HG03066 (cell line): ENCODE data around the gene KIF9.
"Not testable (repeated sequence)": the region's sequence is repeated elsewhere in the genome, so short reads cannot be mapped to it uniquely, and the experiment has no call there.

ENCODE experiments used
- ATAC-seq: cut with Tn5 transposase; IDR thresholded peaks from one replicate; pipeline ENCODE4 v1.9.1; 2021; ENCODE audit warnings: low read depth; ENCODE audit not compliant: unreplicated experiment

The KIF9 gene

GRCh38 chr3:47197287-47197686 is 85.3 kb downstream of the KIF9 start:
- no peak for ATAC-seq

DNA sequence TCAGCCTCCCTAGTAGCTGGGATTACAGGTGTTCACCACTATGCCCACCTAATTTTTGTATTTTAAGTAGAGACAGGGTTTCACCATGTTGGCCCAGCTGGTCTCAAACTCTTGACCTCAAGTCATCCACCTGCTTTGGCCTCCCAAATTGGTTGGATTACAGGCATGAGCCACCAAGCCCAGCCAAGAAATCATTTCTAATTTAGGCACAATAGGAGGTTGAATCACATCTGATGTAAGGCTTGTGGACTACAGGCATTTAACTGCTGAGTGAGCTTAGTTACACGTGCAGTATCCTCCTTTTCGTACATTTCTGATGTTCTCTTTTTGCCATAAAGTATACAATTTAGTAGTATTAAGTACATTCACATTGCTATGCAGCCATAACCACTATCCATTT is 87.6 kb downstream of the KIF9 start:
- ATAC-seq, result no peak

GRCh38 chr3:47193871-47194859 is 88.4 kb downstream of the KIF9 start:
- ATAC-seq, result no peak

DNA sequence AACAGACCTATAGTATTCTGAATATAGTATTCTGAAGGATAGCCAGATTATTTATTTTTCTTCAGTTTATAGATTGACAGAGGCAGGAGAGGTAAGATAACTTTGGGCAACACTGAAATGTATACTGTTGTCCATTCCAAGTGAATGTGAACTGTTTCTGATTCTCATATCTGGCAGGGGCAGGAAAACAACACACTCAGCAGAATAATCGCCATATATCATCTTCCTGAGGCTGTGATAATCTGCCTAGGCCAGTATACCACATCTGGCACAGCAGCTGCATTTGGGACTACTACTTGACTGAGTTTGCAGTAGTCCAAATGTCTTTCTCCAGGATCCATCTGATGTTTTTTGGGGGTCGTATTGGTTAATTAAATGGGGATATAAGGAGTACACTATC is 96.3 kb downstream of the KIF9 start:
- ATAC-seq, result no peak

DNA sequence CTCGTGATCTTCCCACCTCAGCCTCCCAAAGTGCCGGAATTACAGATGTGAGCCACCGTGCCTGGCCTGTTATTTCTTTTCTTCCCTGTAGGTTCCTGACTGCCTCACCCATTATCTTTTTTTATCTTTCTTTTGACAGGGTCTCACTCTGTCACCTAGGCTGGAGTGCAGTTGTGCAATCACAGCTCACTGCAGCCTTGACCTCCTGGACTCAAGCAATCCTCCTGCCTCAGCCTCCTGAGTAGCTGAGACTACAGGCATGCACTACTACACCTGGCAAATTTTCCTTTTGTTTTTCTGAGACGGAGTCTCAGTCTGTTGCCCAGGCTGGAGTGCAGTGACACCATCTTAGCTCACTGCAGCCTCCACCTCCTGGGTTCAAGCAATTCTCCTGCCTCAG is 100.9 kb downstream of the KIF9 start:
- not testable (repeated sequence) for ATAC-seq

- not testable (repeated sequence) for ATAC-seq
Measured at GRCh38 chr3:47180011-47180410, 102.6 kb downstream of the KIF9 start.
